K562 (cell line): Measurements from ENCODE around the gene THYN1. TPM values are rescaled to one million over a fixed set of nuclear protein-coding genes. Genes with fewer than 3 reads are reported as not detected.

Experiments used
- BMI1 ChIP-seq: fragments of 150-350 bp; IDR thresholded peaks from 2 replicates; pipeline ENCODE4 v1.6.1; 2014; ENCODE audit warnings: low read length
- E2F3 ChIP-seq: fragments of 250-450 bp; sonication (Bioruptor Pico); IDR thresholded peaks from 2 replicates; pipeline ENCODE4 v1.4.0; 2020; ENCODE audit warnings: mild to moderate bottlenecking
- HMG20B ChIP-seq: fragments of 250-450 bp; sonication (Bioruptor Pico); IDR thresholded peaks from 2 replicates; pipeline ENCODE4 v1.5.0; 2021; ENCODE audit warnings: mild to moderate bottlenecking
- RCOR1 ChIP-seq, 2 experiments: IDR thresholded peaks; 2 replicates each; pipeline ENCODE4 v1.6.1; 2012; ENCODE audit warnings: low read depth in 2 of 2, low read length in 2 of 2, borderline replicate concordance in 1 of 2, improper control_type of control experiment in 1 of 2
- SAFB2 ChIP-seq: fragments of 200-400 bp; formaldehyde crosslinking; IDR thresholded peaks from 2 replicates; pipeline ENCODE4 v1.6.1; 2018; ENCODE audit warnings: borderline replicate concordance, low read length, low read depth, moderate library complexity; ENCODE audit not compliant: severe bottlenecking
- SMARCC2 ChIP-seq: fragments of 450-650 bp; IDR thresholded peaks from 2 replicates; pipeline ENCODE4 v1.6.1; 2017; ENCODE audit warnings: antibody characterized with exemption, moderate library complexity, mild to moderate bottlenecking, low read depth
- SRF ChIP-seq, 2 experiments: fragments of 250-450, 450-650 bp in 1 of 2; sonication (Bioruptor Pico) in 1 of 2; sonication (generic) in 1 of 2; formaldehyde crosslinking; IDR thresholded peaks; 2 replicates each; pipeline versions ENCODE4 v1.5.0 to v1.5.1; 2020 to 2022; ENCODE audit warnings: mild to moderate bottlenecking in 1 of 2, missing genetic modification reagents in 1 of 2
- TRIM28 ChIP-seq: fragments of 450-650 bp; IDR thresholded peaks from 2 replicates; pipeline ENCODE4 v1.6.1; 2017
- ZBTB17 ChIP-seq: fragments of 450-650 bp; formaldehyde crosslinking; IDR thresholded peaks from 2 replicates; pipeline ENCODE4 v1.4.0; 2020; ENCODE audit warnings: mild to moderate bottlenecking
- ZFPM2 ChIP-seq: fragments of 250-450 bp; sonication (Bioruptor Pico); IDR thresholded peaks from 2 replicates; pipeline ENCODE4 v1.5.1; 2022; ENCODE audit warnings: mild to moderate bottlenecking
- ZNF316 ChIP-seq: fragments of 450-650 bp; IDR thresholded peaks from 2 replicates; pipeline ENCODE4 v1.6.1; 2016
- ZNF436 ChIP-seq: fragments of 250-450, 450-650 bp; sonication (Bioruptor Pico); formaldehyde crosslinking; IDR thresholded peaks from 2 replicates; pipeline ENCODE4 v1.7.0; 2020; ENCODE audit warnings: mild to moderate bottlenecking
- polyA plus RNA-seq, 8 experiments: library from polyadenylated mRNA; depleted of rRNA in 4 of 8; stranded (reverse) in 5 of 8; unstranded in 3 of 8; fragments of >200 nt; fragmentation: Nextera tagmentation in 2 of 8; fragmentation: Illumina TruSeq in 1 of 8; extraction: Ambion mirVana in 2 of 8; extraction: Trizol in 1 of 8; gene quantifications; 2 replicates each; pipeline versions ENCODE4 v1.2.1 to v1.2.3, GENCODE V29; 2011 to 2014; ENCODE audit warnings: inconsistent platforms in 1 of 8, missing spikeins in 1 of 8
- total RNA-seq, 7 experiments: library from RNA; depleted of rRNA in 6 of 7; stranded (reverse); fragments of >200 nt in 6 of 7; fragmentation: Illumina TruSeq in 2 of 7; extraction: Trizol in 2 of 7; gene quantifications; 2 replicates each; pipeline versions ENCODE4 v1.2.1 to v1.2.3, GENCODE V29; 2011 to 2021; ENCODE audit warnings: low replicate concordance in 1 of 7
- TF ChIP-seq, protein P1 (sequence below), 2 experiments: fragments of 450-650 bp; IDR thresholded peaks; 2 replicates each; pipeline ENCODE4 v1.6.1; 2018; ENCODE audit warnings: mild to moderate bottlenecking in 2 of 2, low read depth in 1 of 2; ENCODE audit not compliant: partially characterized antibody in 2 of 2
- TF ChIP-seq, protein P2 (sequence below): fragments of 250-450 bp; sonication (Bioruptor Pico); IDR thresholded peaks from 2 replicates; pipeline ENCODE4 v1.8.0; 2021; ENCODE audit warnings: moderate library complexity, mild to moderate bottlenecking, inconsistent platforms
- TF ChIP-seq, protein P3 (sequence below): sonication (generic); formaldehyde crosslinking; IDR thresholded peaks from 2 replicates; pipeline ENCODE4 v1.8.0; 2022; ENCODE audit warnings: mild to moderate bottlenecking, missing genetic modification reagents
- TF ChIP-seq, protein P4 (sequence below): fragments of 250-450 bp; sonication (Bioruptor Pico); IDR thresholded peaks from 2 replicates; pipeline ENCODE4 v1.4.0; 2020
- TF ChIP-seq, protein P5 (sequence below): fragments of 250-450 bp; sonication (Bioruptor Pico); IDR thresholded peaks from 2 replicates; pipeline ENCODE4 v1.5.0; 2020; ENCODE audit warnings: mild to moderate bottlenecking

The THYN1 gene
- total and polyA plus RNA-seq, 9 of the 15 experiments (the other 6 are each of a cell fraction or from before 2014, with no cell fraction given) = 54.9 to 279 (median 104) TPM

DNA sequence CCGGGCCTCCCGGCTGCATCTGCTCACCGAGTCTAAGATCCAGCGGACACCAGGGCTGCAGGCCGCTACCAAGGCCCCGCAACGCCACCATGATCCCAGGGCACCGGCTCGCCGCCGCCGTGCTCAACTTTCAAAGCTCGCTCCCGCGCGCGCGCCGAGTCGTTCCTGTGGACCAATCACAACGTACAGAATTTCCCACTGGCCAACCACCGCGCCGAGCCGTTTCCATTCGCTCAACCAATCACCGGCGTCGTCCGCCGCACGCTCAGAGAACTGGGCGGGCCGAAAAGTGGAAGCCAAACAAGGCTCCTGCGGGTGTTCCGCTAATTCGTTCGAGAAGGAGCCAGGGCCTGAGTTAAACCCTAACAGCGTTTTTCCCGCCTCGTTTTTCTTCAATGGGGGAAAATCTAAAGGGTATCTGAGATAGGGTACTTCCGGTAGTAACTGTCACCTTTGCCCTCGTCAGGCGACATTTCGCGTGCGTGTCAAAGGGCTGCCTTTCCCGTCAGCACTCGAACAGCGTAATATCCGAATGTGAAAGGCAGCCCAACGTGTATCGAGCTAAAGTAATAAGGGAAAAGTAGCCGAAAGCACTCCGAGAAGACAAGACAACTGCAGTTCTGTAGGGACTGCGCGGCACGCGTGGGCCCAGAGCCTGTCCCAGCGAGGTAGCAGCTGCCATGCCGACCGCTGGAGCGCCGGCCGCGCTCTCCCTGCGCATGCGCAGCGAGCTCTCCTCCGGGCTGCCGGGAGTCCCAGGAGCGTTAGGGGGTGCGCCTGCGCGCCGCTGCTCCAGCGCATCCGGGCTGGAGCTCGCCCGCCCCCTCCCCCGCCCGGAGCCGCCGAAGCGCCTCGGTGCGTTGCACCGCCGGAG, 29.1 kb downstream of the THYN1 start, which contains the start of the genes NCAPD3 and VPS26B (continued):
- TF ChIP-seq, protein P1, sequence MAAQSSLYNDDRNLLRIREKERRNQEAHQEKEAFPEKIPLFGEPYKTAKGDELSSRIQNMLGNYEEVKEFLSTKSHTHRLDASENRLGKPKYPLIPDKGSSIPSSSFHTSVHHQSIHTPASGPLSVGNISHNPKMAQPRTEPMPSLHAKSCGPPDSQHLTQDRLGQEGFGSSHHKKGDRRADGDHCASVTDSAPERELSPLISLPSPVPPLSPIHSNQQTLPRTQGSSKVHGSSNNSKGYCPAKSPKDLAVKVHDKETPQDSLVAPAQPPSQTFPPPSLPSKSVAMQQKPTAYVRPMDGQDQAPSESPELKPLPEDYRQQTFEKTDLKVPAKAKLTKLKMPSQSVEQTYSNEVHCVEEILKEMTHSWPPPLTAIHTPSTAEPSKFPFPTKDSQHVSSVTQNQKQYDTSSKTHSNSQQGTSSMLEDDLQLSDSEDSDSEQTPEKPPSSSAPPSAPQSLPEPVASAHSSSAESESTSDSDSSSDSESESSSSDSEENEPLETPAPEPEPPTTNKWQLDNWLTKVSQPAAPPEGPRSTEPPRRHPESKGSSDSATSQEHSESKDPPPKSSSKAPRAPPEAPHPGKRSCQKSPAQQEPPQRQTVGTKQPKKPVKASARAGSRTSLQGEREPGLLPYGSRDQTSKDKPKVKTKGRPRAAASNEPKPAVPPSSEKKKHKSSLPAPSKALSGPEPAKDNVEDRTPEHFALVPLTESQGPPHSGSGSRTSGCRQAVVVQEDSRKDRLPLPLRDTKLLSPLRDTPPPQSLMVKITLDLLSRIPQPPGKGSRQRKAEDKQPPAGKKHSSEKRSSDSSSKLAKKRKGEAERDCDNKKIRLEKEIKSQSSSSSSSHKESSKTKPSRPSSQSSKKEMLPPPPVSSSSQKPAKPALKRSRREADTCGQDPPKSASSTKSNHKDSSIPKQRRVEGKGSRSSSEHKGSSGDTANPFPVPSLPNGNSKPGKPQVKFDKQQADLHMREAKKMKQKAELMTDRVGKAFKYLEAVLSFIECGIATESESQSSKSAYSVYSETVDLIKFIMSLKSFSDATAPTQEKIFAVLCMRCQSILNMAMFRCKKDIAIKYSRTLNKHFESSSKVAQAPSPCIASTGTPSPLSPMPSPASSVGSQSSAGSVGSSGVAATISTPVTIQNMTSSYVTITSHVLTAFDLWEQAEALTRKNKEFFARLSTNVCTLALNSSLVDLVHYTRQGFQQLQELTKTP (IDR thresholded peaks at IDR 0.05; ENCODE audit: low read depth in 1 of 2, partially characterized antibody in 2 of 2) = peak in 1 of 2 experiments; percentile 36
- TF ChIP-seq ZFPM2 (CRISPR knock-in tag) = no peak
- TF ChIP-seq, protein P2, sequence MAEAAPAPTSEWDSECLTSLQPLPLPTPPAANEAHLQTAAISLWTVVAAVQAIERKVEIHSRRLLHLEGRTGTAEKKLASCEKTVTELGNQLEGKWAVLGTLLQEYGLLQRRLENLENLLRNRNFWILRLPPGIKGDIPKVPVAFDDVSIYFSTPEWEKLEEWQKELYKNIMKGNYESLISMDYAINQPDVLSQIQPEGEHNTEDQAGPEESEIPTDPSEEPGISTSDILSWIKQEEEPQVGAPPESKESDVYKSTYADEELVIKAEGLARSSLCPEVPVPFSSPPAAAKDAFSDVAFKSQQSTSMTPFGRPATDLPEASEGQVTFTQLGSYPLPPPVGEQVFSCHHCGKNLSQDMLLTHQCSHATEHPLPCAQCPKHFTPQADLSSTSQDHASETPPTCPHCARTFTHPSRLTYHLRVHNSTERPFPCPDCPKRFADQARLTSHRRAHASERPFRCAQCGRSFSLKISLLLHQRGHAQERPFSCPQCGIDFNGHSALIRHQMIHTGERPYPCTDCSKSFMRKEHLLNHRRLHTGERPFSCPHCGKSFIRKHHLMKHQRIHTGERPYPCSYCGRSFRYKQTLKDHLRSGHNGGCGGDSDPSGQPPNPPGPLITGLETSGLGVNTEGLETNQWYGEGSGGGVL (CRISPR knock-in tag) = no peak
- peak; percentile 49 for TF ChIP-seq ZNF316
- TF ChIP-seq SAFB2 = no peak
- TF ChIP-seq SRF (CRISPR knock-in tag; IDR thresholded peaks at IDR 0.05) = 0 out of 4 replicates have a peak, but pooled peaks of 1 of the 2 experiments have one; percentile 15
- peak; percentile 76 for TF ChIP-seq E2F3 (CRISPR knock-in tag)
- TF ChIP-seq SMARCC2 = no peak
- TF ChIP-seq, protein P3, sequence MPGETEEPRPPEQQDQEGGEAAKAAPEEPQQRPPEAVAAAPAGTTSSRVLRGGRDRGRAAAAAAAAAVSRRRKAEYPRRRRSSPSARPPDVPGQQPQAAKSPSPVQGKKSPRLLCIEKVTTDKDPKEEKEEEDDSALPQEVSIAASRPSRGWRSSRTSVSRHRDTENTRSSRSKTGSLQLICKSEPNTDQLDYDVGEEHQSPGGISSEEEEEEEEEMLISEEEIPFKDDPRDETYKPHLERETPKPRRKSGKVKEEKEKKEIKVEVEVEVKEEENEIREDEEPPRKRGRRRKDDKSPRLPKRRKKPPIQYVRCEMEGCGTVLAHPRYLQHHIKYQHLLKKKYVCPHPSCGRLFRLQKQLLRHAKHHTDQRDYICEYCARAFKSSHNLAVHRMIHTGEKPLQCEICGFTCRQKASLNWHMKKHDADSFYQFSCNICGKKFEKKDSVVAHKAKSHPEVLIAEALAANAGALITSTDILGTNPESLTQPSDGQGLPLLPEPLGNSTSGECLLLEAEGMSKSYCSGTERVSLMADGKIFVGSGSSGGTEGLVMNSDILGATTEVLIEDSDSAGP = no peak
- 0 out of 2 replicates have a peak, but pooled peaks have one; percentile 48 for TF ChIP-seq TRIM28
- TF ChIP-seq, protein P4, sequence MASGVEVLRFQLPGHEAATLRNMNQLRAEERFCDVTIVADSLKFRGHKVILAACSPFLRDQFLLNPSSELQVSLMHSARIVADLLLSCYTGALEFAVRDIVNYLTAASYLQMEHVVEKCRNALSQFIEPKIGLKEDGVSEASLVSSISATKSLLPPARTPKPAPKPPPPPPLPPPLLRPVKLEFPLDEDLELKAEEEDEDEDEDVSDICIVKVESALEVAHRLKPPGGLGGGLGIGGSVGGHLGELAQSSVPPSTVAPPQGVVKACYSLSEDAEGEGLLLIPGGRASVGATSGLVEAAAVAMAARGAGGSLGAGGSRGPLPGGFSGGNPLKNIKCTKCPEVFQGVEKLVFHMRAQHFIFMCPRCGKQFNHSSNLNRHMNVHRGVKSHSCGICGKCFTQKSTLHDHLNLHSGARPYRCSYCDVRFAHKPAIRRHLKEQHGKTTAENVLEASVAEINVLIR (CRISPR knock-in tag) = no peak
- peak; percentile 12; the same call in 1 of the 2 replicates for TF ChIP-seq ZNF436
- no peak for TF ChIP-seq HMG20B (CRISPR knock-in tag)
- TF ChIP-seq BMI1 = no peak
- TF ChIP-seq RCOR1 (IDR thresholded peaks at IDR 0.05; ENCODE audit: borderline replicate concordance in 1 of 2, low read depth in 2 of 2, low read length in 2 of 2) = no peak
- TF ChIP-seq ZBTB17 (CRISPR knock-in tag) = 0 out of 2 replicates have a peak, but pooled peaks have one; percentile 48
- TF ChIP-seq, protein P5, sequence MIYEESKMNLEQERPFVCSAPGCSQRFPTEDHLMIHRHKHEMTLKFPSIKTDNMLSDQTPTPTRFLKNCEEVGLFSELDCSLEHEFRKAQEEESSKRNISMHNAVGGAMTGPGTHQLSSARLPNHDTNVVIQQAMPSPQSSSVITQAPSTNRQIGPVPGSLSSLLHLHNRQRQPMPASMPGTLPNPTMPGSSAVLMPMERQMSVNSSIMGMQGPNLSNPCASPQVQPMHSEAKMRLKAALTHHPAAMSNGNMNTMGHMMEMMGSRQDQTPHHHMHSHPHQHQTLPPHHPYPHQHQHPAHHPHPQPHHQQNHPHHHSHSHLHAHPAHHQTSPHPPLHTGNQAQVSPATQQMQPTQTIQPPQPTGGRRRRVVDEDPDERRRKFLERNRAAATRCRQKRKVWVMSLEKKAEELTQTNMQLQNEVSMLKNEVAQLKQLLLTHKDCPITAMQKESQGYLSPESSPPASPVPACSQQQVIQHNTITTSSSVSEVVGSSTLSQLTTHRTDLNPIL (CRISPR knock-in tag) = no peak
